A673 (cell line): ENCODE data around the gene ZBTB22. TPM values are rescaled to one million over a fixed set of nuclear protein-coding genes. Genes with fewer than 3 reads are reported as not detected.

Experiments
- BruUV-seq: library from RNA; stranded (reverse); fragments of 400-500 nt; replicated peaks from 2 replicates; lab custom pipeline; 2021; lab: Mats Ljungman, UMichigan
- CTCF ChIA-PET: fragments of 300-600 bp; sonication (Branson Sonifier 250); formaldehyde crosslinking; loops from one replicate; lab custom pipeline; 2022; ENCODE audit warnings: antibody characterized with exemption; lab: Charles Lee
- POLR2A ChIA-PET: fragments of 300-600 bp; sonication (Branson Sonifier 250); formaldehyde crosslinking; loops from one replicate; lab custom pipeline; 2022; ENCODE audit warnings: antibody characterized with exemption; ENCODE audit not compliant: low non-redundant PET; lab: Charles Lee
- DNase-seq: peaks from one replicate; pipeline ENCODE4 v3.0.0-alpha.2; 2015; ENCODE audit warnings: low spot score
- H3K27ac ChIP-seq: fragments of 200-600 bp; sonication (generic); 2 replicates; pipeline ENCODE4 v1.5.1; 2016; ENCODE audit warnings: mixed run types, low read depth, mild to moderate bottlenecking, mixed read lengths, antibody characterized with exemption, low read length; ENCODE audit not compliant: poor library complexity, severe bottlenecking
- H3K27me3 ChIP-seq: fragments of 200-600 bp; sonication (generic); replicated peaks from 2 replicates; pipeline ENCODE4 v1.6.1; 2017; ENCODE audit warnings: mixed run types, low read depth, mild to moderate bottlenecking, mixed read lengths, antibody characterized with exemption, low read length; ENCODE audit not compliant: insufficient read depth, poor library complexity
- H3K36me3 ChIP-seq: fragments of 200-600 bp; sonication (generic); 2 replicates; pipeline ENCODE4 v1.6.1; 2016; ENCODE audit warnings: mixed run types, mild to moderate bottlenecking, mixed read lengths, antibody characterized with exemption, low read length; ENCODE audit not compliant: insufficient read depth, poor library complexity, severe bottlenecking
- H3K4me1 ChIP-seq: fragments of 200-600 bp; sonication (generic); 2 replicates; pipeline ENCODE4 v1.6.1; 2017; ENCODE audit warnings: mixed run types, mild to moderate bottlenecking, mixed read lengths, antibody characterized with exemption, low read length; ENCODE audit not compliant: insufficient read depth, poor library complexity, severe bottlenecking
- H3K4me3 ChIP-seq: fragments of 200-600 bp; sonication (generic); 2 replicates; pipeline ENCODE4 v1.5.1; 2016; ENCODE audit warnings: low read depth, mixed run types, mild to moderate bottlenecking, mixed read lengths, low read length; ENCODE audit not compliant: poor library complexity, severe bottlenecking
- H3K9me3 ChIP-seq: fragments of 200-600 bp; sonication (generic); 2 replicates; pipeline ENCODE4 v1.6.1; 2016; ENCODE audit warnings: mixed run types, low read depth, mild to moderate bottlenecking, mixed read lengths, antibody characterized with exemption, low read length; ENCODE audit not compliant: poor library complexity, severe bottlenecking
- EZH2 ChIP-seq: fragments of 200-600 bp; sonication (generic); IDR thresholded peaks from 2 replicates; pipeline ENCODE4 v1.6.1; 2017; ENCODE audit warnings: borderline replicate concordance, low read depth, mild to moderate bottlenecking, mixed read lengths, antibody characterized with exemption, low read length; ENCODE audit not compliant: poor library complexity, severe bottlenecking
- intact Hi-C: fragments of 100-400 bp; cut with micrococcal nuclease; formaldehyde crosslinking; loops from one replicate; pipeline ENCODE4 v1.10.0; 2022; ENCODE audit not compliant: unreplicated experiment
- total RNA-seq: library from RNA; stranded (reverse); gene quantifications from 2 replicates; pipeline ENCODE4 v1.2.3, GENCODE V29; 2021
- TF ChIP-seq, protein P1 (sequence below): fragments of 300-800, 200-600 bp; sonication (generic); conservative IDR thresholded peaks from 2 replicates; pipeline ENCODE4 v1.5.1; 2017; ENCODE audit warnings: low read depth, mild to moderate bottlenecking, antibody characterized with exemption, low read length, moderate library complexity, mixed read lengths

The ZBTB22 gene
- total RNA-seq, 1 experiment from 2014 or later: 11.3 TPM

DNA sequence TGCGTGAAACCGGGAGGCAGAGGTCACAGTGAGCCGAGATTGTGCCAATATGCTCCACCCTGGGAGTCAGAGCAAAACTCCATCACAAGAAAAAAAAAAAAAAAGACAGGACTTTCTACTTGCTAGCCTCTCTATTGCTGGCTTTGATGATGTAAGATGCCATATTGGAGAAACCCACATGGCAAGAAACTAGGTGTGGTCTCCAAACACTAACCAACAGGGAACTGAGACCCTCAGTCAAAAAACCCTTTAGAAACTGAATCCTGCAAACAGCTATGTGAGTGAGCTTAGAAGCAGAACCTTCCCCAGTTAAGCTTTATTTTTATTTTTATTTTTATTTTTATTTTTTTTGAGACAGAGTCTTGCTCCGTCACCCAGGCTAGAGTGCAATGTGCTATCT lies 18.4 kb upstream of the ZBTB22 start:
- no peak for DNase-seq
- POLR2A ChIA-PET: no interaction called here
- CTCF ChIA-PET: no interaction called here
- H3K4me1 ChIP-seq: no peaks in the 10 kb centered on the region
- TF ChIP-seq, protein P1, sequence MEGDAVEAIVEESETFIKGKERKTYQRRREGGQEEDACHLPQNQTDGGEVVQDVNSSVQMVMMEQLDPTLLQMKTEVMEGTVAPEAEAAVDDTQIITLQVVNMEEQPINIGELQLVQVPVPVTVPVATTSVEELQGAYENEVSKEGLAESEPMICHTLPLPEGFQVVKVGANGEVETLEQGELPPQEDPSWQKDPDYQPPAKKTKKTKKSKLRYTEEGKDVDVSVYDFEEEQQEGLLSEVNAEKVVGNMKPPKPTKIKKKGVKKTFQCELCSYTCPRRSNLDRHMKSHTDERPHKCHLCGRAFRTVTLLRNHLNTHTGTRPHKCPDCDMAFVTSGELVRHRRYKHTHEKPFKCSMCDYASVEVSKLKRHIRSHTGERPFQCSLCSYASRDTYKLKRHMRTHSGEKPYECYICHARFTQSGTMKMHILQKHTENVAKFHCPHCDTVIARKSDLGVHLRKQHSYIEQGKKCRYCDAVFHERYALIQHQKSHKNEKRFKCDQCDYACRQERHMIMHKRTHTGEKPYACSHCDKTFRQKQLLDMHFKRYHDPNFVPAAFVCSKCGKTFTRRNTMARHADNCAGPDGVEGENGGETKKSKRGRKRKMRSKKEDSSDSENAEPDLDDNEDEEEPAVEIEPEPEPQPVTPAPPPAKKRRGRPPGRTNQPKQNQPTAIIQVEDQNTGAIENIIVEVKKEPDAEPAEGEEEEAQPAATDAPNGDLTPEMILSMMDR: no peak
- TF ChIP-seq EZH2: no peak
- BruUV-seq: no TSS peak
- intact Hi-C loops: no loop called here
- no peaks in the 10 kb centered on the region for H3K36me3 ChIP-seq
- H3K27me3 ChIP-seq: no peaks in the 10 kb centered on the region
- H3K9me3 ChIP-seq: no peaks in the 10 kb centered on the region
- H3K4me3 ChIP-seq: no peak overlapping the region
- no peak overlapping the region for H3K27ac ChIP-seq

DNA sequence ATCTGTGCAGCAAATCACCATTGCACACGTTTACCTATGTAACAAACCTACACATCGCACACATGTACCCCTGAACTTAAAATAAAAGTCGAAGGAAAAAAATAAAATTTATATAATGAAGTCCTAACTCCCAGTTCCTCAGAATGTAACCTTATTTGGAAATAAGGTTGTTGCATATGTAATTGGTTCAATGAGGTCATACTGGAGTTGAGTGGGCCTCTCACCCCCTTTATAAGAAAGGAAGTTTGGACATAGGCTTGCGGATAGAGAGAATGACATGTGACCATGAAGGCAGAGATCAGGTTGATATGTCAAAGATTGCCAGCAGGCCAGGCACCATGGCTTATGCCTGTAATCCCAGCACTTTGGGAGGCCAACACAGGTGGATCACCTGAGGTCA lies 16.1 kb upstream of the ZBTB22 start:
- no peak overlapping the region for H3K27ac ChIP-seq
- intact Hi-C loops: no loop called here
- no peak for TF ChIP-seq EZH2
- TF ChIP-seq, protein P1: no peak
- no peaks in the 10 kb centered on the region for H3K9me3 ChIP-seq
- DNase-seq: no peak
- no TSS peak for BruUV-seq
- CTCF ChIA-PET: interaction anchor here (0.6 kb wide), 1 partner anchor 77 kb away, joined by 10 read pairs; no protein-coding TSS in a partner anchor
- no peaks in the 10 kb centered on the region for H3K4me1 ChIP-seq
- no peaks in the 10 kb centered on the region for H3K36me3 ChIP-seq
- H3K4me3 ChIP-seq: no peak overlapping the region
- POLR2A ChIA-PET: no interaction called here
- no peaks in the 10 kb centered on the region for H3K27me3 ChIP-seq

DNA sequence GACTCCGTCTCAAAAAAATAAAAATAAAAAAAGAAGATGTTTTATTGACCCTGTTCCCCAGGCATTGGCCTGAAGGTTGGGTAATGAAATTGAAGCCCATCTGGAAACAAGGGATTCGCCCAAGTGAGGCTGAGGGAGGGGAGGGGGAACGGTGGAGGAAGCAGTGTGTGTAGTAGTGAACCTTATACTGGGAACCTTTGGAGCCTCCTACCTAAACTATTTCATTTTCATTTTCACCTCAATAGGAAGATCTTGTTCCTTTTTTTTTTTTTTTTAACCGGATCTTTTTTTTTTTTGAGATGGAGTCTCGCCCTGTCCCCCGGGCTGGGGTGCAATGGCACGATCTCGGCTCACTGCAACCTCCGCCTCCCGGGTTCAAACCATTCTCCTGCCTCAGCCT lies 13.2 kb upstream of the ZBTB22 start:
- intact Hi-C loops: no loop called here
- no peak for TF ChIP-seq EZH2
- TF ChIP-seq, protein P1: no peak
- H3K36me3 ChIP-seq: no peaks in the 10 kb centered on the region
- no peak overlapping the region for H3K4me3 ChIP-seq
- no TSS peak for BruUV-seq
- ChIA-PET POLR2A (no interaction called here), CTCF (no interaction called here)
- H3K4me1 ChIP-seq: no peaks in the 10 kb centered on the region
- H3K27me3 ChIP-seq: no peaks in the 10 kb centered on the region
- no peaks in the 10 kb centered on the region for H3K9me3 ChIP-seq
- H3K27ac ChIP-seq: no peak overlapping the region
- DNase-seq: no peak
